Heart left ventricle (tissue), 16 donors: Measurements from ENCODE around the gene EEIG1. TPM values are rescaled to one million over a fixed set of nuclear protein-coding genes. Genes with fewer than 3 reads are reported as not detected.

Source experiments
- ATAC-seq, 4 donors: fragments of 200-7000 bp; cut with Tn5 transposase; one replicate each; pipeline ENCODE4 v1.9.1; 2020 to 2022; ENCODE audit warnings: moderate library complexity in 4 of 4, mild to moderate bottlenecking in 3 of 4, moderate number of reproducible peaks in 1 of 4
- DNase-seq, 5 donors: peaks; one replicate each; pipeline ENCODE4 v3.0.0-alpha.2; 2020
- H3K27ac ChIP-seq, 12 donors: fragments of 200-600 bp; sonication (generic) in 4 of 12; one replicate each; pipeline versions ENCODE4 v1.5.0 to v1.8.0; 2016 to 2022; ENCODE audit warnings: mild to moderate bottlenecking in 2 of 12
- H3K27me3 ChIP-seq, 9 donors: fragments of 200-600 bp; sonication (generic) in 2 of 9; one replicate each; pipeline versions ENCODE4 v1.5.1 to v1.8.0; 2016 to 2022; ENCODE audit warnings: mild to moderate bottlenecking in 3 of 9
- H3K36me3 ChIP-seq, 9 donors: fragments of 200-600 bp; sonication (generic) in 2 of 9; one replicate each; pipeline versions ENCODE4 v1.5.0 to v1.8.0; 2018 to 2022; ENCODE audit warnings: mild to moderate bottlenecking in 2 of 9
- H3K4me1 ChIP-seq, 12 donors: fragments of 200-600 bp; sonication (generic) in 4 of 12; one replicate each; pipeline versions ENCODE4 v1.5.0 to v1.8.0; 2016 to 2022; ENCODE audit warnings: mild to moderate bottlenecking in 3 of 12
- H3K4me3 ChIP-seq, 12 donors: fragments of 200-600 bp; sonication (generic) in 4 of 12; one replicate each; pipeline versions ENCODE4 v1.5.0 to v1.8.0; 2017 to 2022; ENCODE audit warnings: mild to moderate bottlenecking in 9 of 12, moderate library complexity in 4 of 12
- H3K9me3 ChIP-seq, 12 donors: fragments of 200-600 bp; sonication (generic) in 4 of 12; one replicate each; pipeline versions ENCODE4 v1.5.0 to v1.8.0; 2016 to 2022; ENCODE audit warnings: mild to moderate bottlenecking in 1 of 12
- CTCF ChIP-seq, 12 donors: fragments of 200-600 bp; sonication (generic) in 4 of 12; IDR thresholded peaks; one replicate each; pipeline versions ENCODE4 v1.5.0 to v1.8.0; 2018 to 2022; ENCODE audit warnings: antibody characterized with exemption in 12 of 12, mild to moderate bottlenecking in 5 of 12
- POLR2A ChIP-seq, 2 donors: fragments of 450-650 bp; IDR thresholded peaks; one replicate each; pipeline ENCODE4 v1.6.1; 2017; ENCODE audit warnings: antibody characterized with exemption in 2 of 2, mild to moderate bottlenecking in 2 of 2, moderate library complexity in 2 of 2
- WGBS, 4 donors: extraction: QIAGEN DNeasy Blood & Tissue Kit in 2 of 4; methylation state at CpG; one replicate each; pipeline versions ENCODE4 v1.1.5 to v1.1.7; 2013 to 2018; 5-methylcytosine and 5-hydroxymethylcytosine counted together
- intact Hi-C, 10 donors: fragments of 100-400 bp; cut with DNase I; formaldehyde crosslinking; loops; one replicate each; pipeline versions ENCODE4 v1.11.1 to v1.14.2; 2022
- polyA plus RNA-seq, 2 donors: library from polyadenylated mRNA; stranded (reverse); fragments of 200-250 nt; gene quantifications; one replicate each; pipeline ENCODE4 v1.2.3, GENCODE V29; 2013
- total RNA-seq, 9 donors: library from RNA; depleted of rRNA in 2 of 9; stranded (reverse); fragments of >200 nt in 2 of 9; fragmentation: NEBNext Ultra II Directional in 3 of 9; extraction: Animal tissue kit (Norgen Biotek cat#: 25700) in 3 of 9; gene quantifications; one replicate each; pipeline versions ENCODE4 v1.1.0 to v1.2.4, GENCODE V29; 2016 to 2023
- donor health status: ischemic (EF 13 %, LVEDD 7.1; RV severe dilation, severe dysfunction).
- donor health status: healthy with polysubstance abuse.
- donor health status: DM: no; HTN: yes; CAD: no.
- donor health status: DM: no; HTN: no; CAD: no.
- donor health status: ischemic (EF 25% LVEDD 6.9; RV normal size, moderate dysfunction).
- donor health status: ischemic (EF 25% LVEDD 5.7; RV mildly dilated, moderate dysfunction).
- donor health status: healthy.
- donor health status: DM: yes; HTN: yes; CAD: no.
- donor health status: ischemic (EF 35%, LVEDD 5.7; RV mildly dilated, moderate dysfunction).
- donor health status: nonischemic (EF 11% LVEDD 7.7; RV severe dilation, severe dysfunction).
- donor health status: DM: yes; HTN: yes; CAD: no.
- donor health status: PGD.
- donor health status: ischemic (EF 29% LVEDD 5.4; RV normal size, mild dysfunction).
- donor health status: nonischemic (EF 23%, LVEDD 6.1; RV moderate dilation, normal function).

Gene EEIG1
- total and polyA plus RNA-seq, 11 donors: 5.4 to 45.2 (median 20.1) TPM

GRCh38 chr9:127975376-127976315 is 5.1 kb downstream of the EEIG1 start:
- no peak for ATAC-seq
- no peaks in the 10 kb centered on the region for H3K9me3 ChIP-seq
- DNase-seq: peak in 3 of 5 donors; percentile 49 to 67 (median 59)
- intact Hi-C loops: no loop called here
- H3K36me3 ChIP-seq: peaks cover 0 to 4% (median 0%) of the 10 kb centered on the region in 9 donors
- TF ChIP-seq CTCF (IDR thresholded peaks at IDR 0.05) (no peak), POLR2A (IDR thresholded peaks at IDR 0.05) (no peak)
- no peaks in the 10 kb centered on the region for H3K27me3 ChIP-seq
- peak overlapping the region in 9 of 12 donors; percentile 28 to 95 (median 85) for H3K27ac ChIP-seq
- H3K4me1 ChIP-seq: peaks cover 0 to 97% (median 89%) of the 10 kb centered on the region in 12 donors
- peak overlapping the region in 1 of 12 donors; percentile 81 for H3K4me3 ChIP-seq
- WGBS, 4 donors: 70 to 73% (median 72%) methylated on average over 8 to 10 of the region's 10 CpGs

GRCh38 chr9:127974769-127975261 is 6.0 kb downstream of the EEIG1 start:
- WGBS, 4 donors: 44 to 67% (median 51%) methylated on average over 2 to 10 of the region's 10 CpGs
- DNase-seq (peak in 3 of 5 donors; percentile 35 to 64 (median 46)), ATAC-seq (no peak)
- Histone ChIP-seq H3K9me3 (no peaks in the 10 kb centered on the region), H3K4me3 (no peak overlapping the region), H3K27ac (peak overlapping the region in 10 of 12 donors; percentile 28 to 95 (median 84)), H3K4me1 (peaks cover 0 to 100% (median 94%) of the 10 kb centered on the region in 12 donors), H3K36me3 (peaks cover 0 to 4% (median 0%) of the 10 kb centered on the region in 9 donors), H3K27me3 (no peaks in the 10 kb centered on the region)
- intact Hi-C loops: no loop called here
- no peak for TF ChIP-seq POLR2A (IDR thresholded peaks at IDR 0.05)
- no peak for TF ChIP-seq CTCF (IDR thresholded peaks at IDR 0.05)

GRCh38 chr9:127974001-127974768 is 6.6 kb downstream of the EEIG1 start:
- H3K4me3 ChIP-seq: no peak overlapping the region
- peaks cover 0 to 4% (median 0%) of the 10 kb centered on the region in 9 donors for H3K36me3 ChIP-seq
- TF ChIP-seq POLR2A (IDR thresholded peaks at IDR 0.05) (no peak), CTCF (IDR thresholded peaks at IDR 0.05) (no peak)
- ATAC-seq (no peak), DNase-seq (peak in 3 of 5 donors; percentile 21 to 37 (median 25))
- H3K9me3 ChIP-seq: no peaks in the 10 kb centered on the region
- H3K27me3 ChIP-seq: no peaks in the 10 kb centered on the region
- peak overlapping the region; percentile 66 to 95 (median 82) for H3K27ac ChIP-seq
- peaks cover 0 to 100% (median 95%) of the 10 kb centered on the region in 12 donors for H3K4me1 ChIP-seq
- intact Hi-C loops: no loop called here
- WGBS, 4 donors: 62 to 68% (median 64%) methylated on average over 11 to 12 of the region's 12 CpGs
